GM12878 (cell line): Measurements from ENCODE around the gene MAD1L1. TPM values are rescaled to one million over a fixed set of nuclear protein-coding genes. Genes with fewer than 3 reads are reported as not detected.

ENCODE experiments used
- ZNF592 ChIP-seq: fragments of 450-650 bp; IDR thresholded peaks from 2 replicates; pipeline ENCODE4 v1.6.1; 2017; ENCODE audit warnings: mild to moderate bottlenecking, moderate library complexity
- polyA plus RNA-seq, 11 experiments: library from polyadenylated mRNA; depleted of rRNA in 4 of 11; unstranded in 6 of 11; stranded (reverse) in 5 of 11; fragments of >200 nt; fragmentation: Nextera tagmentation in 4 of 11; fragmentation: Illumina TruSeq in 1 of 11; extraction: Ambion mirVana in 4 of 11; extraction: Trizol in 1 of 11; gene quantifications; 1 replicate in 1 of 11; 2 replicates in 10 of 11; pipeline versions ENCODE4 v1.2.1 to v1.2.3, GENCODE V29; 2011 to 2016; ENCODE audit warnings: inconsistent platforms in 2 of 11, missing spikeins in 2 of 11, low read depth in 1 of 11
- total RNA-seq, 4 experiments: library from RNA; depleted of rRNA in 3 of 4; stranded (reverse); fragments of >200 nt in 3 of 4; fragmentation: Illumina TruSeq in 1 of 4; extraction: Trizol in 1 of 4; gene quantifications; 2 replicates each; pipeline versions ENCODE4 v1.2.1 to v1.2.3, GENCODE V29; 2013 to 2021
- TF ChIP-seq, protein P1 (sequence below): fragments of 450-650 bp; IDR thresholded peaks from 2 replicates; pipeline ENCODE4 v1.6.1; 2017; ENCODE audit warnings: mild to moderate bottlenecking, moderate library complexity

Gene MAD1L1
- total and polyA plus RNA-seq, 10 of the 15 experiments (the other 5 are each of a cell fraction or from before 2014, with no cell fraction given), result 2.2 to 76.8 (median 38.3) TPM

GRCh38 chr7:2128601-2129322 is 104.0 kb downstream of the MAD1L1 start (continued):
- TF ChIP-seq, protein P1, sequence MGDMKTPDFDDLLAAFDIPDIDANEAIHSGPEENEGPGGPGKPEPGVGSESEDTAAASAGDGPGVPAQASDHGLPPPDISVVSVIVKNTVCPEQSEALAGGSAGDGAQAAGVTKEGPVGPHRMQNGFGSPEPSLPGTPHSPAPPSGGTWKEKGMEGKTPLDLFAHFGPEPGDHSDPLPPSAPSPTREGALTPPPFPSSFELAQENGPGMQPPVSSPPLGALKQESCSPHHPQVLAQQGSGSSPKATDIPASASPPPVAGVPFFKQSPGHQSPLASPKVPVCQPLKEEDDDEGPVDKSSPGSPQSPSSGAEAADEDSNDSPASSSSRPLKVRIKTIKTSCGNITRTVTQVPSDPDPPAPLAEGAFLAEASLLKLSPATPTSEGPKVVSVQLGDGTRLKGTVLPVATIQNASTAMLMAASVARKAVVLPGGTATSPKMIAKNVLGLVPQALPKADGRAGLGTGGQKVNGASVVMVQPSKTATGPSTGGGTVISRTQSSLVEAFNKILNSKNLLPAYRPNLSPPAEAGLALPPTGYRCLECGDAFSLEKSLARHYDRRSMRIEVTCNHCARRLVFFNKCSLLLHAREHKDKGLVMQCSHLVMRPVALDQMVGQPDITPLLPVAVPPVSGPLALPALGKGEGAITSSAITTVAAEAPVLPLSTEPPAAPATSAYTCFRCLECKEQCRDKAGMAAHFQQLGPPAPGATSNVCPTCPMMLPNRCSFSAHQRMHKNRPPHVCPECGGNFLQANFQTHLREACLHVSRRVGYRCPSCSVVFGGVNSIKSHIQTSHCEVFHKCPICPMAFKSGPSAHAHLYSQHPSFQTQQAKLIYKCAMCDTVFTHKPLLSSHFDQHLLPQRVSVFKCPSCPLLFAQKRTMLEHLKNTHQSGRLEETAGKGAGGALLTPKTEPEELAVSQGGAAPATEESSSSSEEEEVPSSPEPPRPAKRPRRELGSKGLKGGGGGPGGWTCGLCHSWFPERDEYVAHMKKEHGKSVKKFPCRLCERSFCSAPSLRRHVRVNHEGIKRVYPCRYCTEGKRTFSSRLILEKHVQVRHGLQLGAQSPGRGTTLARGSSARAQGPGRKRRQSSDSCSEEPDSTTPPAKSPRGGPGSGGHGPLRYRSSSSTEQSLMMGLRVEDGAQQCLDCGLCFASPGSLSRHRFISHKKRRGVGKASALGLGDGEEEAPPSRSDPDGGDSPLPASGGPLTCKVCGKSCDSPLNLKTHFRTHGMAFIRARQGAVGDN, result no peak
- no peak for TF ChIP-seq ZNF592
